Endothelial cell of umbilical vein (primary cell): ENCODE results near the gene RGS6. TPM values are rescaled to one million over a fixed set of nuclear protein-coding genes. Genes with fewer than 3 reads are reported as not detected.
A peak's percentile ranks its signal among the peaks of the same experiment; 100 is the strongest.

Experiments
- BruUV-seq: library from RNA; stranded (reverse); fragments of 400-500 nt; replicated peaks from 2 replicates; lab custom pipeline; 2021; lab: Mats Ljungman, UMichigan
- CTCF ChIA-PET: fragments of 300-600, 350-600 bp; sonication (Branson Sonifier 250); formaldehyde crosslinking; loops from one replicate; lab custom pipeline; 2021; ENCODE audit warnings: antibody characterized with exemption, inconsistent platforms; lab: Charles Lee
- POLR2A ChIA-PET: fragments of 300-600, 350-600 bp; sonication (Branson Sonifier 250); formaldehyde crosslinking; loops from one replicate; lab custom pipeline; 2021; ENCODE audit warnings: antibody characterized with exemption, inconsistent platforms; lab: Charles Lee
- DNase-seq: peaks from one replicate; pipeline ENCODE4 v3.0.0-alpha.2; 2011; ENCODE audit warnings: low read depth, low spot score
- FAIRE-seq: peaks from 2 replicates; lab custom pipeline; 2011; peaks lifted over from hg19 to GRCh38; lab: Jason Lieb, UNC
- H2AFZ ChIP-seq: 2 replicates; pipeline ENCODE4 v1.6.0; 2012; ENCODE audit warnings: low read depth, low read length, control low read depth, inconsistent platforms
- H3K27ac ChIP-seq: 2 replicates; pipeline ENCODE4 v1.5.1; 2011; ENCODE audit warnings: low read depth, mild to moderate bottlenecking, control low read depth, low read length, moderate library complexity; ENCODE audit not compliant: insufficient read depth
- H3K27me3 ChIP-seq, 2 experiments: 2 replicates each; pipeline versions ENCODE4 v1.6.0 to v1.6.1; 2011; ENCODE audit warnings: low read length in 2 of 2, mixed read lengths in 1 of 2; ENCODE audit not compliant: control insufficient read depth in 2 of 2, insufficient read depth in 2 of 2
- H3K36me3 ChIP-seq, 2 experiments: 2 replicates in 1 of 2; 3 replicates in 1 of 2; pipeline ENCODE4 v1.5.1; 2011; ENCODE audit warnings: low read length in 2 of 2, mild to moderate bottlenecking in 1 of 2, moderate library complexity in 1 of 2; ENCODE audit not compliant: control insufficient read depth in 2 of 2, insufficient read depth in 2 of 2; ENCODE audit errors: extremely low read depth in 1 of 2
- H3K4me1 ChIP-seq: 3 replicates; pipeline ENCODE4 v1.5.1; 2011; ENCODE audit warnings: mild to moderate bottlenecking, low read length; ENCODE audit not compliant: control insufficient read depth, insufficient read depth; ENCODE audit errors: extremely low read depth
- H3K4me2 ChIP-seq: 2 replicates; pipeline ENCODE4 v1.6.1; 2011; ENCODE audit warnings: low read length, control low read depth, mixed read lengths; ENCODE audit not compliant: insufficient read depth
- H3K4me3 ChIP-seq, 3 experiments: fragments of 200-600 bp in 1 of 3; sonication (generic), shearing (Covaris generic) in 1 of 3; replicated peaks in 1 of 3; 2 replicates each; pipeline ENCODE4 v1.5.1; 2011 to 2016; ENCODE audit warnings: control low read depth in 3 of 3, low read length in 3 of 3, mild to moderate bottlenecking in 2 of 3, inconsistent platforms in 1 of 3, low read depth in 1 of 3, moderate library complexity in 1 of 3; ENCODE audit not compliant: insufficient read depth in 1 of 3
- H3K79me2 ChIP-seq: 2 replicates; pipeline ENCODE4 v1.6.0; 2012; ENCODE audit warnings: low read length, inconsistent platforms; ENCODE audit not compliant: control insufficient read depth, insufficient read depth
- H3K9ac ChIP-seq: replicated peaks from 2 replicates; pipeline ENCODE3; 2011; ENCODE audit warnings: low read length, control low read depth; ENCODE audit not compliant: insufficient read depth; ENCODE audit errors: extremely low read depth
- H3K9me1 ChIP-seq: replicated peaks from 3 replicates; pipeline ENCODE4 v1.6.0; 2011; ENCODE audit warnings: mild to moderate bottlenecking, low read length; ENCODE audit not compliant: control insufficient read depth, insufficient read depth; ENCODE audit errors: extremely low read depth
- H3K9me3 ChIP-seq: replicated peaks from 2 replicates; pipeline ENCODE4 v1.5.1; 2012; ENCODE audit warnings: low read length, inconsistent platforms; ENCODE audit not compliant: control insufficient read depth, insufficient read depth
- H4K20me1 ChIP-seq: replicated peaks from 2 replicates; pipeline ENCODE3; 2011; ENCODE audit warnings: mild to moderate bottlenecking, low read length; ENCODE audit not compliant: control insufficient read depth, insufficient read depth; ENCODE audit errors: extremely low read depth
- CTCF ChIP-seq, 2 donors: IDR thresholded peaks; 1 replicate in 1 of 2; 2 replicates in 1 of 2; pipeline ENCODE4 v1.5.1; 2011; ENCODE audit warnings: low read length in 2 of 2, mild to moderate bottlenecking in 2 of 2, moderate library complexity in 2 of 2, control low read depth in 1 of 2, inconsistent platforms in 1 of 2, low read depth in 1 of 2; ENCODE audit not compliant: insufficient read depth in 1 of 2; ENCODE audit errors: extremely low read depth in 1 of 2
- EZH2 ChIP-seq: IDR thresholded peaks from 2 replicates; pipeline ENCODE4 v1.6.1; 2012; ENCODE audit warnings: borderline replicate concordance, low read depth, mild to moderate bottlenecking, moderate library complexity, low read length, inconsistent platforms; ENCODE audit not compliant: severe bottlenecking
- FOS ChIP-seq: IDR thresholded peaks from 2 replicates; pipeline ENCODE4 v1.6.1; 2011; ENCODE audit warnings: mild to moderate bottlenecking, low read length, moderate library complexity, borderline replicate concordance; ENCODE audit not compliant: insufficient read depth
- MAX ChIP-seq: IDR thresholded peaks from 2 replicates; pipeline ENCODE4 v1.6.1; 2011; ENCODE audit not compliant: insufficient read depth, insufficient read length
- POLR2A ChIP-seq: IDR thresholded peaks from 2 replicates; pipeline ENCODE4 v1.6.1; 2012; ENCODE audit warnings: low read depth, mild to moderate bottlenecking, control low read depth, low read length
- dilution Hi-C: fragments of 300-500 bp; cut with MboI; formaldehyde crosslinking; loops from one replicate; pipeline ENCODE4 v1.15.0; 2019; ENCODE audit warnings: low sequenced_read_pairs; ENCODE audit not compliant: extremely low pct_ligation_motif_present
- intact Hi-C: fragments of 100-400 bp; cut with micrococcal nuclease; formaldehyde crosslinking; loops from one replicate; pipeline ENCODE4 v1.10.0; 2022
- polyA plus RNA-seq, 4 experiments: library from polyadenylated mRNA; depleted of rRNA in 3 of 4; stranded (reverse) in 3 of 4; unstranded in 1 of 4; fragments of >200 nt; gene quantifications; 2 replicates each; pipeline versions ENCODE4 v1.2.1 to v1.2.3, GENCODE V29; 2011 to 2012; ENCODE audit warnings: missing spikeins in 1 of 4
- total RNA-seq: library from RNA; stranded (reverse); gene quantifications from 2 replicates; pipeline ENCODE4 v1.2.3, GENCODE V29; 2021

RGS6 gene
- total and polyA plus RNA-seq, 2 donors (not counting 3 experiments of a cell fraction or from before 2014, with no cell fraction given): not detected

GRCh38 chr14:72515779-72516770, 583.8 kb downstream of the RGS6 start:
- Histone ChIP-seq H3K79me2 (no peaks in the 10 kb centered on the region), H3K27ac (no peak overlapping the region), H3K9me3 (no peaks in the 10 kb centered on the region), H3K4me2 (no peak overlapping the region), H3K27me3 (peaks cover 8% of the 10 kb centered on the region in 2 experiments), H4K20me1 (no peaks in the 10 kb centered on the region), H3K9ac (no peak overlapping the region), H3K36me3 (no peaks in the 10 kb centered on the region), H3K4me1 (peaks cover 6% of the 10 kb centered on the region), H3K4me3 (no peak overlapping the region), H2AFZ (no peak overlapping the region), H3K9me1 (no peaks in the 10 kb centered on the region)
- DNase-seq (peak; percentile 59), FAIRE-seq (peak; percentile 96)
- intact Hi-C loops: loop anchor here (2.0 to 10.0 kb wide), 3 partner anchors 219 to 379 kb away; partner anchors contain the start of gene DPF3
- dilution Hi-C loops: no loop called here
- ChIA-PET POLR2A (interaction anchor here (0.9 kb wide), 1 partner anchor 389 kb away, joined by 3 read pairs; no protein-coding TSS in a partner anchor), CTCF (interaction anchor here (0.6 to 10.9 kb wide), 31 partner anchors 9 to 511 kb away, joined by 3 to 751 read pairs (median 4); partner anchors contain the start of genes DPF3 and ZFYVE1)
- BruUV-seq: no TSS peak
- TF ChIP-seq POLR2A (no peak), MAX (no peak), CTCF (IDR thresholded peaks at IDR 0.05; ENCODE audit: extremely low read depth in 1 of 2, insufficient read depth in 1 of 2, low read depth in 1 of 2, low read length in 2 of 2) (peak; percentile 19 to 37), FOS (no peak), EZH2 (no peak)
